GM04504 (cell line): ENCODE measurements around the gene MCU.
"Not testable (repeated sequence)": the region's sequence is repeated elsewhere in the genome, so short reads cannot be mapped to it uniquely, and the experiment has no call there.

Experiments used
- DNase-seq: peaks from one replicate; pipeline ENCODE4 v3.0.0-alpha.2; 2012; ENCODE audit warnings: low read depth

The MCU gene, protein sequence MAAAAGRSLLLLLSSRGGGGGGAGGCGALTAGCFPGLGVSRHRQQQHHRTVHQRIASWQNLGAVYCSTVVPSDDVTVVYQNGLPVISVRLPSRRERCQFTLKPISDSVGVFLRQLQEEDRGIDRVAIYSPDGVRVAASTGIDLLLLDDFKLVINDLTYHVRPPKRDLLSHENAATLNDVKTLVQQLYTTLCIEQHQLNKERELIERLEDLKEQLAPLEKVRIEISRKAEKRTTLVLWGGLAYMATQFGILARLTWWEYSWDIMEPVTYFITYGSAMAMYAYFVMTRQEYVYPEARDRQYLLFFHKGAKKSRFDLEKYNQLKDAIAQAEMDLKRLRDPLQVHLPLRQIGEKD

GRCh38 chr10:72691863-72692743 is at the start of gene MCU:
Gene MCU (plus strand): TSS chr10:72692143. CDS start chr10:72692152, 9 bp downstream.
- DNase-seq = peak; percentile 81

DNA sequence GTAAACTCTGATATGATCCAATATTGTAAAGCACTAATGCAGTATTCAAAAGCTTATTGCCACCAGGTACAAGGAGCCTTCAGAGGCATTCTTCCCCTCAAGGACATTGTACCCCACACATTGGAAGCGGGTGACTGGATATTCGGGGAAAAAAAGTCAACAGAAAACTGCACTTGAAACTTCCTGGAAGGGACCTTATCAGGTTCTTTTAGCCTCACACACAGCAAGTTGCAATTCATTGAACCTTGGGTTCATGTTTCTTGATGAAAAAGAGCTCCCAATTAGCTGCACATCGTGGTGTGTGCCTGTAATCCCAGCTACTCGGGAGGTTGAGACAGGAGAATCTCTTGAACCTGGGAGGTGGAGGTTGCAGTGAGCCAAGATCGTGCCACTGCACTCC is 49.6 kb upstream of the MCU start:
- no peak for DNase-seq

DNA sequence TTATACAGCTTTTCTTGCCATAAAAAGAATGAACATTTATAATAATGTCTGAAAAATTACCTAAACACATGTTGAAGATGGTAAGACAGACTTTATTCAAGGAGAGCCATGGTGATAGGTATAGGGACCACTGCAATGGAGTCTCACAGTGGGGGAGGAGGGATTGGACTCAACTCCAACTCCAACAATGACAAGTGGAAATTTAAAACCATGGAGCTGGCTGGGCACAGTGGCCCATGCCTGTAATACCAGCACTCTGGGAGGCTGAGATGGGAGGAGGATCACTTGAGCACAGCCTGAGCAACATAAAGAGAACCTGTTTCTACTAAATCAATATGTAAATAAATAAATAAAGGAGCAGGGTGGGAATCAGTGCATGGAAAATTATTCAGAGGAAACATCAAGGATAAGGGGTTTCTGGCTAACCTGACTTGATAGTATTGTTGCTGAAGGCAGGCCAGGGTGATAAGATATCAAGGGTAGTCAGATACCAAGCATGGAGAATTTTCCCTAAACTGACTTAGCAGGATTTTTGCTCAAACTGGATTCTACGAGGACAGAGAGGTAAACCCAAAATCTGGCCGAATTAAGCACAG is 46.6 kb upstream of the MCU start:
- DNase-seq = no peak

- not testable (repeated sequence) for DNase-seq
Observed at GRCh38 chr10:72646971-72647370, 45.0 kb upstream of the MCU start.

- no peak for DNase-seq
Observed at GRCh38 chr10:72648301-72648700, 43.6 kb upstream of the MCU start.

DNA sequence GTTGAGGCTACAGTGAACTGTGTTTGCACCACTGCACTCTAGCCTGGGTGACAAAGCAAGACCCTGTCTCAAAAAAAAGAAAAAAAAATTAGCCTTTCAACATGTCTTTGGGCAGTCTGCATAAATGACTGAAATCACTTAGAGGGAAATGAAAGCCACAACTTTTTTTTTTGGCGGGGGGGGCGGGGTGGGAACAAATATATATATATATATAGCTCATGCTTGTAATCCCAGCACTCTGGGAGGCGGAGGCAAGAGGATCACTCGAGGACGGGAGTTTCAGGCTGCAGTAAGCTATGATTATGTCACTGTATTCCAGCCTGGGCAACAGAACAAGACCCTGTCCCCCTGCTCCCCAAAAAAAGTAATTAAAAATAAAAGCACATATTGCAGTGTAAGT is 42.7 kb upstream of the MCU start:
- no peak for DNase-seq

DNA sequence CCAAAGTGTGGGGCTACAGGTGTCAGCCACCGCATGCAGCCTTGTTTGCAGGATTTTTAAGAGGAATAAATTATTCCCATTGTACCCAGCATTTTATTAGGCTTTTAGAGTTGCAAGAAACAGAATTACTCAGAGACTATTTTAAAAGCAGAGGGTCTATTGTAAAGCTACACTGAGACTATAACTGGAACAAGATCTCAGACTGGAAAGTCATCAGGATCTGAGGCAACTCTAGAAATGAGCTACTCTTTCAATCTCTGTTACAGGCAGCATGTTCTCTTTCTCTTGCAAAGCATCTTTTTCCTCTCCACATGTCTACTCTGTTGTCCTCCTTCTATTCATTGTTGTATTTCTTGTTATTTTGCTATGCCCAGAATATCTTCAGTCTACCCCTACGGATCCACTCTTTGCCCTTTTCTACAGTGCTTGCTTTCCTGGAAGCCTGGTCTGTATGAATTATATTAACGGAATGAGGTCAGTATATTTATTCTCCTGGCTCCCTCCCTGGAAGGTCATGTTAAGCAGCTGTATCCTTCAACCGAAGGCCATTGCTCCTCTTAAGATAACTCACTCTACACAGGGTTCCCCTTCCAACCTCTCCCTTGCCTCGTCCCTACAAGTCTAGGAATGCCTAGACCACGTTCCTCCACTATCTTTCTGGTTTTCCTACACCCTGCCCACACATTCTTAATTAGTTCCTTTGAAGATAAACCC is 38.4 kb upstream of the MCU start:
- no peak for DNase-seq

DNA sequence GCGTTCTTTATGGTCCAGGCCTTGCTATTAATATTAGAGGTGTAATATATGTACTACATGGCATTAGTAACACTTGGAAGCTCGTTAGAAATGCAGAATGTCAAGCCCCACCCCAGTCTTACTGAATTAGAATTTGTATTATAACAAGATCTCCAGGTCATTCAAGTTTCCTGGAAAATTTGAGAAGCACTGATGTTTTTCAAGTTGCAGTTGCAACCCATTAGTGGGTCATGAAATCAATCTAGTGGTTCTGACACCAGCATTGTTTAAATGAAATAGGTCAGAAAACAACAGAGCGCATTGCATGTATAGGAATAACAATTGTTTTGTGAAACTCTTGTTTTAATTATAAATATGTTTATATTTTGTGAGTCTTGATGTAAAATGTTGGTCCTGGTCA is 37.2 kb upstream of the MCU start:
- DNase-seq = no peak

DNA sequence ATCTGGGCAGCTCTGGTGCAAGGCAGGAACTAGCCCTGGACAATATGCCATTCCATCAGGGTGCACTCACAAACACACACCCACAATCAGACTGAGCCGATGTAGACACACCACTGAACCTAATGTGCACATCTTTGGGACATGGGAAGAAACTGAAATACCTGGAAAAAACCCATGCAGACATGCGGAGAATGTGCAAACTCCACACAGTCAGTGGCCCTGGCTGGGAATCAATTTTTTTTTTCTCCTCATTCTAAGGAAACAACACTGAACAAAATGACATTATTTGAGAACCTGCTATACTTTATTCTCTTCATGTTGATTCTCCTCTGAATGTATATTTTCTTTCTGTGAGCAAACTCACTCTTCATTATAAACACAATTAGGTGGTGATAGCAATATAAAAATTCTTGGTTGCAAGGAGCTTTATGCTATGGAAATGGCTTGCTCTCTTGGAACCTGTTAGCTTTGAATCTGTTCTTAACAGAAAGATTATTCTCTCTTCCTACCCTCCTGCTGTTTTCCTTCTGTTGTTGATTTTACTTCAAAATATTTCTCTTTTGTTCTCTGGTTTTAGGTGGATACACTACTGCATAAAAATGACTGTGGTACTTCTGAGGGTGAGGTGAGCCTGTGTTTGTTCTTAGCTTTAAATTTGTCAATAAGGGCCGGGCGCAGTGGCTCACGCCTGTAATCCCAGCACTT is 33.1 kb upstream of the MCU start:
- DNase-seq = no peak

- DNase-seq = no peak
Observed at GRCh38 chr10:72659694-72660093, 32.2 kb upstream of the MCU start.

GRCh38 chr10:72660220-72660619 is 31.7 kb upstream of the MCU start:
- no peak for DNase-seq

DNA sequence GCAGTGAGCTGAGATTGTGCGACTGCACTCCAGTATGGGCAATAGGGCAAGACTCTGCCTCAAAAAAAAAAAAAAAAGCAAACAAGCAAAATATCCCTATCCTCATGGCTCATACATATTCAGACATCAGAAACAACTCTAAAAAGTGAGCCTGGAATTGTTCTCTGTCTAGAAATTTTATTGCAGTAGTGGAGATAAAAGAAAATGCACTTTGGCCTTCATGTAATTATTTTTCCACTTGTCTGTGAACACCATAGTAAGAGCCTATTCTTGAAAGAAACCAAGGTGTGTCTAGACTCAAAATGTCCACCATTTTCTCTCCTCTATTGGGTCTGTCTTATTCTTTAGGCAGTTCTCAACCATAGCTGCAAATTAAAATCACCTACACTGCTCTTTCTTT is 30.5 kb upstream of the MCU start:
- no peak for DNase-seq

DNA sequence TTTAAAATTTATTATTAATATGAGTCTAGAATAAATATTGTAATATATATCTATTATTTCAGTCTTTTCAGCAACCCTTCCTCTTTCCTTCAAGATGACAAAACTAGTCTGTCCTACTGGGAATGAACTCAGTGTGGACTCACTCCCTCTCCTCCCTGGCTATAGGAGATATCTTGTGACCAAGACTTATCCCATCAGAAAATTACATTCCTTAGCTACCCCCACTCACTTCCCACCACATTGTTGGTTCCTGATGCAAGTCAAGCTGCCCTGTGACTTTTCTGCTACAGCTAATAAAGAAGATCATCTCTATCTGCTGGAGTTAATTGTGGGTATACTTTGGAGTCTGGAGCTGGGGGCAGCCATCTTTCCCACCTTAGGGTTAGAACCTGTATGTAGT is 28.0 kb upstream of the MCU start:
- DNase-seq = no peak

- DNase-seq = peak; percentile 16
Observed at GRCh38 chr10:72665925-72666324, 26.0 kb upstream of the MCU start.

GRCh38 chr10:72667207-72667864 is 24.6 kb upstream of the MCU start:
- DNase-seq = no peak

GRCh38 chr10:72673280-72673679 is 18.7 kb upstream of the MCU start:
- no peak for DNase-seq

- not testable (repeated sequence) for DNase-seq
Observed at GRCh38 chr10:72674174-72674573, 17.8 kb upstream of the MCU start.

DNA sequence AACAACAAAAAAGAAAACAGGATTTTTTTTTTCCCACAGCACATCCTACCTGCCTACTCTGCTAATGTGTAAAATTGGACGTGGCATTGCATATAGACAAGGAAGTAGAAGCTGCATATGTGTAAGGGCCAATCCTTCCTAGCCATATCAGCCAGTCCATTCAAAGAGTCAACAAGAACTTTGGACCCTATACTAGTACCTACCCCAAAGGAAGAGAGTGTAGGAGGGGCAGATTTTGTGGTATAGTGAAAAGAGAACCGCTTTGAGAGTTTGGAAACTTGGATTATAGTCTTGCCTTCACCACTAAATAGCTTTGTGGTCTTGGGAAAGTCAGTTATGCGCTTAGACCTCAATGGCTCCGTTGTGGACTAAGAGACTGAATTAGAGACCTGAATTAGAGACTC is 12.1 kb upstream of the MCU start:
- no peak for DNase-seq

- no peak for DNase-seq
Observed at GRCh38 chr10:72682638-72683037, 9.3 kb upstream of the MCU start.

DNA sequence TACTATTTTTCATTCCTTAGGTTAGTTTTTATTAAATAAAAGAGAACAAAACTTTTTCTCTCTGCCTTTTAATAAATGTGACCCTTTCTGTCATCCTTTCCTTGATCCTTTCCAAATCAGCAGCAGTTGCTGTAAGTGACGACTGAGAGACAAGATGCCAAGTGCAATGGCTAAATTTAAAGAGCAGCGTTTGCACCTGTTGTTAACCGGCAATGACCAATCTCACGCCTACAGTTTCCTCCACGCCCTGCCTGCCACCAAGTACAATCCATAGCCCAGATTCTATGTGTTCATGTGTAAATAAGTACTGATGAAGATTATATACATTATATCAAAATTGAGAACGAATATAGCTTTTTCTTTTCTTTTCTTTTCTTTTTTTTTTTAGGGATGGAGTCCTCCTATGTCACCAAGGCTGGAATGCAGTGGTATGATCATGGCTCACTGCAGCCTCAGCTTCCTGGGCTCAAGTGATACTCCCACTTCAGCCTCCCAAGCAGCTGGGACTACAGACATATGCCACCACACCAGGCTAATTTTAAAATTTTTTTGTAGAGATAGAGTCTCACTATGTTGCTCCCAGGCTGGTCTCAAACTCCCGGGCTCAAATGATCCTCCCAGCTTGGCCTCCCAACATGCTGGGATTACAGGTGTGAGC is 6.5 kb upstream of the MCU start:
- no peak for DNase-seq

GRCh38 chr10:72686430-72686829 is 5.5 kb upstream of the MCU start:
- not testable (repeated sequence) for DNase-seq
